GM18505 (cell line): ENCODE results near the gene C10orf90.

Source experiments
- ATAC-seq: cut with Tn5 transposase; IDR thresholded peaks from one replicate; pipeline ENCODE4 v1.9.1; 2021; ENCODE audit not compliant: unreplicated experiment
- POLR2A ChIP-seq: IDR thresholded peaks from 4 replicates; pipeline ENCODE4 v1.6.1; 2011; ENCODE audit warnings: borderline replicate concordance; ENCODE audit not compliant: insufficient read depth, insufficient read length; ENCODE audit errors: extremely low read depth

C10orf90 gene

GRCh38 chr10:126599949-126600682, 70.4 kb downstream of the C10orf90 start:
- ATAC-seq: no peak
- TF ChIP-seq POLR2A: no peak

- TF ChIP-seq POLR2A: no peak
- no peak for ATAC-seq
These were observed 72.5 kb downstream of the C10orf90 start for GRCh38 chr10:126598009-126598408.

GRCh38 chr10:126597211-126597610, 73.3 kb downstream of the C10orf90 start:
- no peak for ATAC-seq
- no peak for TF ChIP-seq POLR2A

- no peak for TF ChIP-seq POLR2A
- ATAC-seq: no peak
These were observed 73.9 kb downstream of the C10orf90 start for GRCh38 chr10:126596472-126597016.

GRCh38 chr10:126595160-126595559, 75.3 kb downstream of the C10orf90 start:
- TF ChIP-seq POLR2A: no peak
- no peak for ATAC-seq

GRCh38 chr10:126593968-126594701, 76.4 kb downstream of the C10orf90 start:
- ATAC-seq: no peak
- TF ChIP-seq POLR2A: no peak

- ATAC-seq: no peak
These were observed 77.6 kb downstream of the C10orf90 start for GRCh38 chr10:126592901-126593300.

GRCh38 chr10:126588024-126588423, 82.5 kb downstream of the C10orf90 start:
- no peak for ATAC-seq
- TF ChIP-seq POLR2A: no peak

More at GRCh38 chr10:126592901-126593300, 77.6 kb downstream of the C10orf90 start:
- no peak for TF ChIP-seq POLR2A

- ATAC-seq: no peak
- TF ChIP-seq POLR2A: no peak
These were observed 83.6 kb downstream of the C10orf90 start for GRCh38 chr10:126586878-126587277.

GRCh38 chr10:126586128-126586527, 84.4 kb downstream of the C10orf90 start:
- no peak for ATAC-seq
- TF ChIP-seq POLR2A: no peak

- no peak for TF ChIP-seq POLR2A
- ATAC-seq: no peak
These were observed 85.1 kb downstream of the C10orf90 start for GRCh38 chr10:126585249-126586017.

GRCh38 chr10:126584836-126585235, 85.7 kb downstream of the C10orf90 start:
- TF ChIP-seq POLR2A: no peak
- no peak for ATAC-seq

GRCh38 chr10:126583552-126584200, 86.8 kb downstream of the C10orf90 start:
- no peak for TF ChIP-seq POLR2A

More at GRCh38 chr10:126583552-126584200, 86.8 kb downstream of the C10orf90 start:
- no peak for ATAC-seq
